OCI-LY1 (cell line): Measurements from ENCODE around the gene SLC6A18.

Experiments used
- H2AFZ ChIP-seq: fragments of 200-600 bp; sonication (generic), shearing (Covaris generic); 2 replicates; pipeline ENCODE4 v1.6.0; 2014; ENCODE audit warnings: antibody characterized with exemption, mild to moderate bottlenecking, low read length
- H3F3A ChIP-seq: fragments of 200-600 bp; sonication (generic), shearing (Covaris generic); 2 replicates; pipeline ENCODE4 v1.6.0; 2014; ENCODE audit warnings: mild to moderate bottlenecking, antibody characterized with exemption, low read length, moderate library complexity; ENCODE audit not compliant: insufficient read depth
- H3K27ac ChIP-seq: fragments of 200-600 bp; sonication (generic); 2 replicates; pipeline ENCODE4 v1.5.1; 2014; ENCODE audit warnings: low read length, mixed run types, mild to moderate bottlenecking, low read depth; ENCODE audit not compliant: poor library complexity, severe bottlenecking
- H3K27me3 ChIP-seq: fragments of 200-600 bp; sonication (generic); 2 replicates; pipeline ENCODE4 v1.6.0; 2014; ENCODE audit warnings: antibody characterized with exemption, mild to moderate bottlenecking, low read length, moderate library complexity; ENCODE audit not compliant: insufficient read depth
- H3K36me3 ChIP-seq: fragments of 200-600 bp; sonication (generic); 2 replicates; pipeline ENCODE4 v1.6.1; 2014; ENCODE audit warnings: mild to moderate bottlenecking, antibody characterized with exemption, low read length, moderate library complexity, mixed read lengths; ENCODE audit not compliant: insufficient read depth
- H3K4me1 ChIP-seq: fragments of 200-600 bp; sonication (generic); 2 replicates; pipeline ENCODE4 v1.5.1; 2014; ENCODE audit warnings: mild to moderate bottlenecking, low read length, moderate library complexity; ENCODE audit not compliant: insufficient read depth, severe bottlenecking
- H3K4me2 ChIP-seq: fragments of 200-600 bp; sonication (generic), shearing (Covaris generic); 2 replicates; pipeline ENCODE4 v1.6.1; 2014; ENCODE audit warnings: low read length
- H3K4me3 ChIP-seq: fragments of 200-600 bp; sonication (generic); 2 replicates; pipeline ENCODE4 v1.5.1; 2014; ENCODE audit warnings: low read length, low read depth, mild to moderate bottlenecking, mixed read lengths; ENCODE audit not compliant: poor library complexity, severe bottlenecking
- H3K79me2 ChIP-seq: fragments of 200-600 bp; shearing (Covaris generic); 2 replicates; pipeline ENCODE4 v1.6.1; 2016; ENCODE audit warnings: mixed run types, low read length, mixed read lengths; ENCODE audit not compliant: insufficient read depth
- H3K9ac ChIP-seq: fragments of 200-600 bp; sonication (generic), shearing (Covaris generic); 2 replicates; pipeline ENCODE4 v1.6.1; 2014; ENCODE audit warnings: mild to moderate bottlenecking, low read length, mixed read lengths
- H3K9me2 ChIP-seq: fragments of 200-600 bp; sonication (generic), shearing (Covaris generic); 2 replicates; pipeline ENCODE4 v1.6.1; 2014; ENCODE audit warnings: low read depth, mild to moderate bottlenecking, low read length, mixed read lengths
- H3K9me3 ChIP-seq: fragments of 200-600 bp; shearing (Covaris generic); 2 replicates; pipeline ENCODE4 v1.6.1; 2014; ENCODE audit warnings: low read length, mixed read lengths
- H4K20me1 ChIP-seq: fragments of 200-600 bp; sonication (generic), shearing (Covaris generic); 2 replicates; pipeline ENCODE4 v1.6.0; 2016; ENCODE audit warnings: mild to moderate bottlenecking, low read length; ENCODE audit not compliant: insufficient read depth
- CTCF ChIP-seq: fragments of 200-600 bp; sonication (generic), shearing (Covaris generic); IDR thresholded peaks from 2 replicates; pipeline ENCODE4 v1.5.1; 2017; ENCODE audit warnings: mild to moderate bottlenecking, antibody characterized with exemption, low read length, moderate library complexity, mixed read lengths
- EZH2 ChIP-seq: fragments of 200-600 bp; sonication (generic), shearing (Covaris generic); IDR thresholded peaks from 2 replicates; pipeline ENCODE4 v1.8.0; 2017; ENCODE audit warnings: borderline replicate concordance, mixed run types, mild to moderate bottlenecking, antibody characterized with exemption, low read length, moderate library complexity, mixed read lengths

Gene SLC6A18

GRCh38 chr5:1210832-1211251 lies 14.3 kb upstream of the SLC6A18 start:
- H3K4me2 ChIP-seq, result no peak overlapping the region
- no peak overlapping the region for H3K27ac ChIP-seq
- no peaks in the 10 kb centered on the region for H3K79me2 ChIP-seq
- no peak overlapping the region for H2AFZ ChIP-seq
- H3F3A ChIP-seq, result no peaks in the 10 kb centered on the region
- no peaks in the 10 kb centered on the region for H3K4me1 ChIP-seq
- no peak overlapping the region for H3K4me3 ChIP-seq
- no peaks in the 10 kb centered on the region for H3K36me3 ChIP-seq
- no peak for TF ChIP-seq CTCF
- H3K27me3 ChIP-seq, result no peaks in the 10 kb centered on the region; the same call in none of the 2 replicates
- H3K9me3 ChIP-seq, result no peaks in the 10 kb centered on the region
- H3K9ac ChIP-seq, result no peak overlapping the region
- H4K20me1 ChIP-seq, result no peaks in the 10 kb centered on the region
- no peaks in the 10 kb centered on the region for H3K9me2 ChIP-seq

- Histone ChIP-seq H2AFZ (no peak overlapping the region), H3F3A (no peaks in the 10 kb centered on the region), H3K4me3 (no peak overlapping the region), H3K4me1 (no peaks in the 10 kb centered on the region), H3K9me3 (no peaks in the 10 kb centered on the region), H3K9ac (no peak overlapping the region), H3K4me2 (no peak overlapping the region), H3K27ac (no peak overlapping the region), H3K36me3 (no peaks in the 10 kb centered on the region), H3K79me2 (no peaks in the 10 kb centered on the region), H3K9me2 (no peaks in the 10 kb centered on the region), H3K27me3 (no peaks in the 10 kb centered on the region; the same call in none of the 2 replicates), H4K20me1 (no peaks in the 10 kb centered on the region)
- TF ChIP-seq CTCF (no peak), EZH2 (no peak)
These were observed 13.5 kb upstream of the SLC6A18 start for GRCh38 chr5:1211701-1212100.

DNA sequence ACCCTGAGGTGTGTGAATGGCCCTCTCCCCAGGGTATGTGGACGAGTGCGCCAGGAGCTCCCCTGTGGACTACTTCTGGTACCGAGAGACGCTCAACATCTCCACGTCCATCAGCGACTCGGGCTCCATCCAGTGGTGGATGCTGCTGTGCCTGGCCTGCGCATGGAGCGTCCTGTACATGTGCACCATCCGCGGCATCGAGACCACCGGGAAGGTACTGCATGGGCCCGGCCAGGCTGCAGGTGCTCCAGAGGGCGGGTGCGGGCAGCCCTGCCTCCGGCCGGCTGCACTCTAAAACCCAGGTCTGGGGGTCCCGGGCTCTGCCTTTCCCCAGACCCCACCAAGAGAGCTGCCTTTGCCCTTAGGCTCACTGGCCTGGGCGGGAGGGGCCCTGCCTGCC lies 12.9 kb upstream of the SLC6A18 start:
- Histone ChIP-seq H3K36me3 (no peaks in the 10 kb centered on the region), H2AFZ (no peak overlapping the region), H3K79me2 (no peaks in the 10 kb centered on the region), H3K27ac (no peak overlapping the region), H3K9me2 (no peaks in the 10 kb centered on the region), H3K9ac (no peak overlapping the region), H3K4me1 (no peaks in the 10 kb centered on the region), H3K27me3 (no peaks in the 10 kb centered on the region; the same call in none of the 2 replicates), H3K4me3 (no peak overlapping the region), H4K20me1 (no peaks in the 10 kb centered on the region), H3K9me3 (no peaks in the 10 kb centered on the region), H3K4me2 (no peak overlapping the region), H3F3A (no peaks in the 10 kb centered on the region)
- TF ChIP-seq CTCF (no peak), EZH2 (no peak)
